GM18508 (cell line): Measurements from ENCODE around the gene LCLAT1.
"Not testable (repeated sequence)": the region's sequence is repeated elsewhere in the genome, so short reads cannot be mapped to it uniquely, and the experiment has no call there.

Source experiments
- ATAC-seq: cut with Tn5 transposase; IDR thresholded peaks from one replicate; pipeline ENCODE4 v1.9.1; 2021; ENCODE audit warnings: moderate number of reproducible peaks; ENCODE audit not compliant: insufficient read depth, unreplicated experiment

The LCLAT1 gene

GRCh38 chr2:30512243-30512886 is 65.3 kb downstream of the LCLAT1 start:
- no peak for ATAC-seq

GRCh38 chr2:30513649-30514048 is 66.6 kb downstream of the LCLAT1 start:
- ATAC-seq, result not testable (repeated sequence)

DNA sequence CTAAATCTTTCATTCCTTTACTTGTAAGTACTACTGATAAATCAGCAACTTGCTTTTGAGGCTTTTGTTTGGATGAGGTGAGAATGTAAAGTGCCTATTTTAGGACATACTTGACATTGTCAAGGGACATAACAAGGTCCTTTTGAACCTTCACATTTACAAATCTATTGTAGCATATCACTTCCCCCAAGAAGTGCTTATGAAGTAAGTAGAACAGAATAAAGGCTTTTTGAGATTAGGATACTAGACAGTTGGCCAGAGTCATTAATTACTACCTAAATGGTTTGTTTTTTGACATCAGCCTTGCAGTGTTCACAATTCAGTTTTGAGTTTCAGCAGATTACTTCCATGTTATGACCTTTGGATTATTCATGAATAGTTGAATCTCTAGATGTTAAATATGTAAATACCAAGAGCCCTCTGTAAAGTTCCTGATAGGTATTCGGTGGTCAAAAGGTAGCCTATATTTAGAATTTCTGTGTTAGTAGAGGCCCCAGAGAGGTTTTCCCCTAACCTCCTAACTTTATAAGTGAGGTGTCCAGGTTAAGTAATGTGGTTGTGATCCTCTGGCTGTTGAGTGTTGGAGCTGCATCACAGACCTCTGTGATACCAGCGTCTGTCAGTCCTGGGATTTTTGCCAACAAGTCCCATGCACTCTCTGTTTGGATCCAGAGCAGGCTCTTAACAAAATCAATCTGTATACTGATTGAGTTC is 67.2 kb downstream of the LCLAT1 start:
- ATAC-seq, result no peak

GRCh38 chr2:30514848-30515435 is 67.9 kb downstream of the LCLAT1 start:
- ATAC-seq, result no peak

DNA sequence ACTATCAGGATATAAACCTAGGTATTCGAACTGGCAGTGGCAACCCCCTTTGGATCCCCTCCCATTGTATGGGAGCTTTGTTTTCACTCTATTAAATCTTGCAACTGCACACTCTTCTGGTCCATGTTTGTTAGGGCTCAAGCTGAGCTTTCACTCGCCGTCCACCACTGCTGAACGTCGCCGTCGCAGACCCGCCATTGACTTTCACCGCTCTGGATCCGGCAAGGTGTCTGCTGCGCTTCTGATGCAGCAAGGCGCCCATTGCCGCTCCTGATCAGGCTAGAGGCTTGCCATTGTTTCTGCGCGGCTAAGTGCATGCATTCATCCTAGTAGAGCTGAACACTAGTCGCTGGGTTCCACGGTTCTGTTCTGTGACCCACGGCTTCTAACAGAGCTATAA is 69.1 kb downstream of the LCLAT1 start:
- ATAC-seq, result no peak

DNA sequence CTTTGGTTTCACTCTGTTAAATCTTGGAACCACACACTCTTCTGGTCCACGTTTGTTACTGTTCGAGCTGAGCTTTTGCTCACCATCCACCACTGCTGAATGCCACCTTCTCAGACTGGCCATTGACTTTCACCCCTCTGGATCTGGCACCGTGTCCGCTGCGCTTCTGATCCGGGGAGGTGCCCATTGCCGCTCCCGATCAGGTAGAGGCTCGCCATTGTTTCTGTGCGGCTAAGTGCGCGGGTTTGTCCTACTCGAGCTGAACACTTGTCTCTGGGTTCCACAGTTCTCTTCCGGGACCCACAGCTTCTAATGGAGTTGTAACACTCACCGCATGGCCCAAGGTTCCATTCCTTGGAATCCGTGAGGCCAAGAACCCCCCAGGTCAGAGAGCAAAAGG is 72.8 kb downstream of the LCLAT1 start:
- ATAC-seq, result no peak

GRCh38 chr2:30522421-30522820 is 75.4 kb downstream of the LCLAT1 start:
- no peak for ATAC-seq

DNA sequence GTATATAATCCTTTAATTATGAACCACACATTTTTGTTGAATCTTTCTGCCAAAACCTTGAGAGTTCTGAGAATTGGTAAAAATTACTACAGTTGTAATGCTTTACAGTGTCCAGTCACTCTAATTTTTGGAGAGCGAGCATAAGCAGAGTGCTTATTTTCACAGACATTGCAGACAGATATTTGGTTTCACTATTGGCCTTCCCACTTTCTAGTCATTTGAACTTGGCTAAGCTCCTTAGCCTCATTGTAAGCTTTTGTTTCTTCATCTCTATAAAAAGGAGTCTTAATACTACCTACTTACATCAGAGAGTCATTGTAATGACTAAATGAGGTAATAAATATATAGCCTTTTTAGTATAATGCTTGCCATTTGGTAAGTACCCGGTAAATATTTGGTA is 80.4 kb downstream of the LCLAT1 start:
- no peak for ATAC-seq

DNA sequence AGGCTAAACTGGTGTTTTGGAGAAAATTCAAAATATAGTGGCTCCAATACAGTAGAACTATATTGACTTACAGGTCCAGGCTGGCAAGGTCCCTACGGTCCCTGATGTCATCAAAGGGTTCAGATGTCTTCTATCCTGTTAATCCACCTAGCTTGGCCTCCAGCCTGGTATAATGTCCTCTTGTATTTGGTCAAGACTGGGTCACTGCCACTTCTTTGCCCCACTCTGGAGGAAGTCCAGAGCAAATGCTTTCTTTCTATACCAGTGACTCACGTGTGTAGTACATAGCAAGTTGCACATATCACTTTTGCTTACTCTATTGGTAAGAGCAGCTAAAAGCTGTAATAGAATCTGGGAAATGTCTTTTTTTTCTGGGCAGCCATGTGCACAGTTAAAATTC is 80.8 kb downstream of the LCLAT1 start:
- no peak for ATAC-seq

GRCh38 chr2:30530346-30530745 is 83.3 kb downstream of the LCLAT1 start:
- no peak for ATAC-seq

- ATAC-seq, result no peak
These were observed 94.6 kb downstream of the LCLAT1 start for GRCh38 chr2:30541680-30542079.

- ATAC-seq, result no peak
These were observed 98.8 kb downstream of the LCLAT1 start for GRCh38 chr2:30545875-30546274.

- ATAC-seq, result no peak
These were observed 101.3 kb downstream of the LCLAT1 start for GRCh38 chr2:30548386-30548785.

DNA sequence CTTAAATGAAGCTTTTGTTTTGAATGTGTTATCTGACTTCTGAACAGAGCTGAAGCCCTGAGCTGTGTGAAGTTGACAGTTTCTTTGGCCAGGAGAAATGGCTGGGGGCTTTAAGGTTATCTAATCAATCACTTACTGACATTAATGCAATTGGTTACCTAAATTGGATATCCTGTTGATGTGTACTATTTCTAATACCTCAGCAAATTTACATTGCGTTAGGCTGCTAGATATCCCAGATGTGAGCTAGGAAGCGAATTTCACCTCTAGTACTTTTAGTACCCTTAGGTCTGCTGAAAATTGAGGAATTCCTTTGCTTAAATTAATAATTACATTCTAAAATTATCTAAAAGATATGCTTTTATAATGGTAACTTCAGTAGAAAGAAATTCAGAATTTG is 102.0 kb downstream of the LCLAT1 start:
- no peak for ATAC-seq

GRCh38 chr2:30559544-30560275 is 112.7 kb downstream of the LCLAT1 start:
- ATAC-seq, result no peak

DNA sequence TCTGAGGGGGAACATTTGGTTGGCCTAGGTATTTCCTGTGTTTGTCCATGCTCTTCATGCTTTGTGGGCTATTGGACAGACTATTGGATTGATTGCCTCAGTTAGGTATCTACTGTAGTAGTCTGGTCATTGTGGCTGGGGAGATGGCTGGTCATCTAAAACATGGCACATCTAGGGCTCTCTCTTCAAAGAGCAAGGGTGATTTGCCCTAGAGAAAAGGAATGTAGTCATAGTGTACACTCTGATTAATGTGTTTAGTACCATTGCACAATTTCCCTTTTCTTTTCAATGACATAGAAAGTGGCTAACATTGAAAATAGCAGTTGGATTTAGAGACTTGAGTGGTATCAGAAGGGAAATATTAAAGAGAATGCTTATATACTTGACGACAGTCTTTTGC is 114.3 kb downstream of the LCLAT1 start:
- no peak for ATAC-seq

GRCh38 chr2:30565851-30566358 is 118.9 kb downstream of the LCLAT1 start:
- ATAC-seq, result no peak

GRCh38 chr2:30566631-30567030 is 119.6 kb downstream of the LCLAT1 start:
- ATAC-seq, result no peak

DNA sequence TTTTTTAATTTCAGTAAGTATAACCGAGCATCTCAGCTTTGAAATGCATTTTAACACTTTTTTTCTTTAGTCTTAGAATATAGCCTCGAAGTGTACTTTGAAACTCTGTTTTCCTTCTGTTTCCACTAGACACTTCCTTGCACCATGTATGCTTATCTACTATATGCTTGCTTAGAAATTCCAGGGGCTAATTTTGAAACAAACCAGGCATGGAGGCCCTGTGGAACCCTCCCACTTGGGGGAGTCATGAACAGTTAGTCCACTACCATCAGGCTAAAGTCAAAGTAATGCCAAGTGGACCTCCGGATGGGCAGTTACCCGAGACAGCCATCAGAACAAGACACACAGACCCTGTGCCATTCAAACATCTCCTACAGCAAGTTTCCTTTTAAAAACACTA is 120.3 kb downstream of the LCLAT1 start:
- ATAC-seq, result no peak

DNA sequence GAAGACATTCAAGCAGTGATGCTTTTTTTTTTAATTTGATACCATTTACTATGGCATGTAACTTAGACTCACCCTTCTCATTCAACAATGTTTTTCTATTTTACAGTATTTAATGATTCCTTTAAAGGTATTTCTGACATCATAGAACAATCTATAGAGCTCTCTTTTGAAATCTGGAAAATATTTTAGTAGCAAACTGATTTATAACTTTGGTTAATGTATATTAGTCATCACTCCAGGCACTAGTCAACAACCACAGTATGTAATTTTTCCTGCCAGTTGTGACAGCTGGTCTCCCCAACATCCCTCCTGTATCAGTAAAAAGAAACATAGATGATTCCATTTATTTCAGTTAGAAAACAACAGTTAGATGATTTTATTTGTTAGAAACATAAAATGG is 122.9 kb downstream of the LCLAT1 start:
- ATAC-seq, result no peak

DNA sequence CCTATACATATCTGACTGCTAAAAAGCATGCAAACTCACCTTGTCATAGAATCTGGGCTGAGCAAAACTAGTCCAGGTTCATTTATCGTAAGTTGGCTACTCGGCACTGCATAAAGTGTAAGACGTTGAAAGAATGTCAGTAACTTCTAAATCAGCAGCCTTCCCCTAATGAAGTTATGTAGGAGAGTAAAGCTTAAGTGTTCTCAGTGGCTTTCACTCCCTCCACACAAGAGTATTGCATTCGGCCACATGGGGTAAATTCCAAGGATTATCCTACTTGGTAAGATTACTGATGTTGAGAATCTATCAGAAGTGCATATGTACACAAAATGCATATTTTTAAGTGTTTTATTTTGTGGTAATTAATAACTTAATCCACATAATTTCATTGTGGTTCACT is 130.1 kb downstream of the LCLAT1 start:
- no peak for ATAC-seq
